Dermis microvascular lymphatic vessel endothelial cell (primary cell): ENCODE results near the gene SMYD3. TPM values are rescaled to one million over a fixed set of nuclear protein-coding genes. Genes with fewer than 3 reads are reported as not detected.

Source experiments
- DNase-seq, 2 donors: peaks; one replicate each; pipeline versions ENCODE4 v3.0.0 to v3.0.0-alpha.2; 2010; ENCODE audit warnings: low read depth in 2 of 2
- total RNA-seq: library from RNA; depleted of rRNA; stranded (reverse); fragments of >200 nt; gene quantifications from 2 replicates; pipeline ENCODE4 v1.2.1, GENCODE V29; 2014

The SMYD3 gene
- total RNA-seq, 1 donor from 2014 or later: 17.8 TPM

- no peak for DNase-seq
Measured at GRCh38 chr1:245929224-245929623, 577.9 kb downstream of the SMYD3 start.

- DNase-seq: no peak
Measured at GRCh38 chr1:245926888-245927287, 580.2 kb downstream of the SMYD3 start.

DNA sequence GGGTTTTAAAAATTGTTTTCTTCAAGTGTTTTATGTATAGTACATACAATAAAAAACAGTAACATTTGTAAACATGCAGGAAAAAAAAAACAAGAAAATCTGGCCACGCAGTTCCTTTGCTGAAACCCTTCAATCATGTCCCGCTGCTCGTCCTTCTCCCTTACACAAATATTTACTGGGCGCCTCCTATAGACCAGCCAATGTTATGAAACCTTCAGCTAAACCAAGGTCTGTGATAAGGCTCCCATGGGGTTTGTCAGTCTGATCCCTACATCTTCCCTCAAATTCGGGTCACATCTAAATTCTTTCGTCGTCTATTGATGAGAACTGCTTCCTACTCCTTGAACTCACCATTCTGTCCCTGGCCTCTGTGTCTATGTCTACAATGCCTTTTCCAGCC lies 583.9 kb downstream of the SMYD3 start:
- no peak for DNase-seq

DNA sequence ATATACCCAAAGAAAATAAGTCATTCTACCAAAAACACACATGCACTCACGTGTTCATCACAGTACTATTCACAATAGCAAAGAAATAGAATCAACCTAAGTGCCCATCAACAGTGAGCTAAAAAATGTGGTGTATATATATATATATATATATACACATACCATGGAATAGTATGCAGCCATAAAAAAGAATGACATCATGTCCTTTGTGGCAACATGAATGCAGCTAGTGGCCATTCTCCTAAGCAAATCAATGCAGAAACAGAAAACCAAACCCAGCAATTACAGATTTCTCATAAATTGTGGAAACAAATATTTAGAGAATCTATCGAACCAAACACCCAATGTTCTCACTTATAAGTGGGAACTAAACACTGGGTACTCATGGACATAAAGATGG lies 585.7 kb downstream of the SMYD3 start:
- DNase-seq: no peak

GRCh38 chr1:245917403-245917802 lies 589.7 kb downstream of the SMYD3 start:
- no peak for DNase-seq

DNA sequence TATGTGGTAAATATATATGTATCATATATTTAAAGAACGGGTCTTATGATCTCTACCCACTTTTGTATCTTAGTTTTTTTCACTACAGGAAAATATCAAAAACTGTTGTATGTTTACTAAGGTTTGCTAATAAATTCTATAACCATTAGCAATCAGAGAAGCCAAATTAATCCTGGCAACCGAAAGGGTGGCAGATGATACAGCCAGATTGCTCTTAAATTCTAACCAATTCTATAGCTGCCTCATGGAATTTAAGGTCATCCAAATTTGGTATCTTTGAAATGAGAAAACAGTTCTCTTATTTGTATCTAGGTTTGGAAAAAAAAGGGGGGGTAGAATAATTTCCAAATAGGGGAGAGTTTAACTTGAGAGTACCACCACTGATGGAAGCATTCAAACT lies 591.2 kb downstream of the SMYD3 start:
- no peak for DNase-seq

DNA sequence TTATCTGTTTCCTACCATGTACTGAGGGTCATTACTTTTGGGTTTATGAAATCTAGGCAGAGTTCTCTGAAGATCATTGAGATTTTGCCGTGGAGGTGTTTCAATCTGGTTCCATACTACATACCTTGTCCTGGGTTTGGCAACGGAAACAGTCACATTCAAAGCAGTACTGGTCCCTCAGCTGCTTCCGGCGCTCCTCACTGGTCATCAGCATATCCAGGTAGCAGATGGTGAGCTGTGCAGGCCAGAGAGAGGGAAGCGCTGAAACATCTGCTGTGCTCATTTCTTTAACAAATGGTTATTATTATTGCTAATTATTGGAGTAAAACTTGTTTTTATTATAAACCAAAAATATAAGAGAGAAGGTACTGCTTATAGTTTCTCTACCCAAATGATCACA lies 591.7 kb downstream of the SMYD3 start:
- no peak for DNase-seq

- DNase-seq: no peak
Measured at GRCh38 chr1:245908543-245908942, 598.5 kb downstream of the SMYD3 start.

DNA sequence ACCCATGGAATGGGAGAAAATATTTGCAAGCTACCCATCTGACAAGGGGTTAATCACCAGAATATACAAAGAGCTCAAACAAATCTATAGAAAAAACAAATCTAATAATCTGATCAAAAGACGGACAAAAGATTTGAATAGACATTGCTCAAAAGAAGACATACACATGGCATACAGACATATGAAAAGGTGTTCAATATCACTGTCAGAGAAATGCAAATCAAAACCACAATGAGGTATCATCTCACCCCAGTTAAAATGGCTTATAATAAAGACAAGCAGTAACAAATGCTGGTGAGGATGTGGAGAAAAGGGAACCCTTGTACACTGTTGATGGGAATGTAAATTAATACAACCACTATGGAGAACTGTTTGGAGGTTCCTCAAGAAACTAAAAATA lies 600.9 kb downstream of the SMYD3 start:
- DNase-seq: no peak

GRCh38 chr1:245903851-245904250 lies 603.2 kb downstream of the SMYD3 start:
- DNase-seq: no peak

DNA sequence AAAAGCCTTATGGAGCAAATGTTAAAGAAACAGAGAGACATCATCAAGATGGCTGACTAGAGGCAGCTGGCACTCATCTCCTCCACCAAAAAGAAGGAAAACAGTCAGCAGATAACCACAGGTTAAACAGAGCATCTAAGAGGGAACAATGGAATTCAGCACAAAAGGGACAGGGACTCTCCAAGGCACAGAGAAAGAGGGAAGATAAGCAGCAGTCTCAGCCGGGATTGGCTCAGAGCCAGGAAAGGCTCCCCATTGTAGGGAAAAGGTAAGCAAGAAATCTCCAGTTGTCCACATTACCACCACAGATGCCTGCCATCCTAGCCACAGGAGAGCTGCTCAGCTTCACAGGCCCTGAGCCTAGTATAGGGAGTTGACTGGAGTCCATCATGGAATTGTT lies 605.5 kb downstream of the SMYD3 start:
- no peak for DNase-seq

DNA sequence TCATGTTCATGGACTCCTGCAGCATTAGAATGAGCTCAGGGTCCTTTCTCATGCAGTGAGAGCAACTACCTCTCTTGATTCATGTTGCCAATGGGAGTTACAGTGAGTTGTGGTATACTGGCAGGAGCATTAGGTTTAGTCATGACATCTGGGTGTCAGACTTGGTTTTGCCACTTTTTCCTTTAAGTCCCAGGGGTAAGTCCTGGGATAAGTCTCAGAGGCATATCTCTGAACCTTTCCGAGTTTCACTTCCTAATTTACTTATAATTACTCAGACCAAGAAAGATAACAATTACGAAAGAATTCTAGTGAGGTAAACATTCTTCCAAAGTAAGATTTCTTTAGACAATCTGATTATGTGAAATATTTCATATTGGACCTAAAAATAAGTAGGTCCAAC lies 606.0 kb downstream of the SMYD3 start:
- no peak for DNase-seq

DNA sequence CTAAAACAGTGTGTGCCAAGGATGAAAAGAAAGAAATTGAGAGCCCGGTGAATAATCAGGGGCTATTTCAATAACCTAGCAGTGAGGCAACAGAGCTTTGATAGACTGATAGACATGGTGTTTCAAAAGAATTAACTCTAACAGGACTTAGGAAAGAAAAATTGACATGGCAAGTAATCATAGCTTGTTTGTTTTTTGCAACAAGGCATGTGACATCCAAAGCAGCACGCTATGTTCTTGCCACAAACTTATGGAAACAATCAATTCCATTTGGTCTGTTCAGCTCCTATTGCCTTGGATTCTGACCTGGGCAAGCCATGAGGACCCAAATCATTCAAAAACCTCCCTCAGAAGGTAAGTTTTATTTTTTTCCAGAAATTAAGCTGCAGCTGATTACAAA lies 608.5 kb downstream of the SMYD3 start:
- DNase-seq: no peak

DNA sequence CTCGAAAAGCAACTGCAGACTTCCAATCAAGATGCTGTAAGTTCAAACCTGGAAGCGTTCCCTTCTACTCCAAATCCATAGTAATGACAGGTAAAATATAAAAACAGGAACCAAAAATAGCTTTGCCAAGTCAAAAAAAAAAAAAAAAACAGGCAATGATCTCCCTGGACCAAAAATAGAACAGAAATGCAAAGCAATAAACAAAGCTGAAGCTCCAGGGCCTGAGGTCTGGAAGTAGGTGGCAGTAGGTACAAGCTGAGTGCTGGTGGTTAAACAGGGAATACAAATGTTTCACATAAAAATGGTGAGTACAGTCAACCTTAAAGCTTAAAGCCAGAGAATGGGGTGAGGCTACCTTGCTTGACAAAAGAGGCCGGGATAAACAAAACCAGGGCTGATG lies 610.8 kb downstream of the SMYD3 start:
- no peak for DNase-seq

- no peak for DNase-seq
Measured at GRCh38 chr1:245895455-245895959, 611.6 kb downstream of the SMYD3 start.

DNA sequence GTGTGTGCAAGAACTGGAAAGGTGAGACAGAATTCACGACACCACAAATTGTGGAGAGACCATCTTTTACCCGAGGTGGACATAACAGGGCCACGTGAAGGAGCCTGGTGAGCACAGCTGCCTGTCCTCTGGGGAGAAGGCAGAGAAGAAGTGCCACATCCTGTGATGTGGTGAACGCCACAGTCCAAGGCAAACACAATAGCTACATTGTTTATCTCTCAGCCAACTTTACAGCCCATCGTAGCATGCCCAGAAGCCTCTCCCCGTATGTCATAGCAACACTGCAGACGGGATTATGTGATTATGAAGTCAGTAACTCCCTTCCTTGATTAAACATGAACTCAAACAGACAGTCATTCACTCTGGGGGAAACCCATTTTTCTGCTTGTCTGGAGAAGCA lies 612.2 kb downstream of the SMYD3 start:
- DNase-seq: no peak

DNA sequence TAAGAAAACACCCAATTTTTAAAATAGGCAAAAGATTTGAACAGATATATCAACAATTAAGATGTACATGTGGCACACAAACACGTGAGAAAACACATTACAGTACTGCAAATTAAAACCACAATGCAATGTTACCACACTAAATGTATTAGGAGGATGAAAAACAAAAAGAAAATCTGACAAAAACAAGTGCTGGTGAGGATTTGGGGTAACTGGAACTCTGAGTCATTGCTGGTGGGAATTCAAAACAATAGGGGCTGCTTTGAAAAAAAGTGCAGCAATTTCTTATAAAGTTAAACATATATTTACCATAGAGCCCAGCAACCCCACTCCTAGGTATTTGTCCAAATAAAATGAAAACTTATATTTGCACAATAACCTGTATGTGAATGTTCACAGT lies 614.1 kb downstream of the SMYD3 start:
- no peak for DNase-seq

DNA sequence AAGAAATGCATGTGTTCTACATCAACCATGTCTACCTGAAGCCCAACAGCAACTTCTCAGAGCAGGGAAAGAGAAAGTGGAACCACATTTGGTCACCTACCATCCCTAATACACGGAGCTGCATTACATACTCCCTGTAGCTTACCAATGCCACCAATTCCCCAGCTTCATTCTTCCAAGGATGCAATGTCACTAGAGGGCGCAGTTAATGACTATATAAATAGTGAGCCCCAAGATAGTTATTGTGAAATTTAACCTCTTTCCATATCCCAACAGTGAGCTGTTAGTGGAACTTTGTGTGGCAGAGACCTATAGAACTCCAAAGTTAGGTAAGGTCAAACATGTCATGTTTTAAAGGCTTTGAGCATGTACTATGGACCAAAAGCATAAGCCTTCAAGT lies 618.3 kb downstream of the SMYD3 start:
- DNase-seq: peak; percentile 39 to 62

GRCh38 chr1:245887829-245888228 lies 619.2 kb downstream of the SMYD3 start:
- no peak for DNase-seq

DNA sequence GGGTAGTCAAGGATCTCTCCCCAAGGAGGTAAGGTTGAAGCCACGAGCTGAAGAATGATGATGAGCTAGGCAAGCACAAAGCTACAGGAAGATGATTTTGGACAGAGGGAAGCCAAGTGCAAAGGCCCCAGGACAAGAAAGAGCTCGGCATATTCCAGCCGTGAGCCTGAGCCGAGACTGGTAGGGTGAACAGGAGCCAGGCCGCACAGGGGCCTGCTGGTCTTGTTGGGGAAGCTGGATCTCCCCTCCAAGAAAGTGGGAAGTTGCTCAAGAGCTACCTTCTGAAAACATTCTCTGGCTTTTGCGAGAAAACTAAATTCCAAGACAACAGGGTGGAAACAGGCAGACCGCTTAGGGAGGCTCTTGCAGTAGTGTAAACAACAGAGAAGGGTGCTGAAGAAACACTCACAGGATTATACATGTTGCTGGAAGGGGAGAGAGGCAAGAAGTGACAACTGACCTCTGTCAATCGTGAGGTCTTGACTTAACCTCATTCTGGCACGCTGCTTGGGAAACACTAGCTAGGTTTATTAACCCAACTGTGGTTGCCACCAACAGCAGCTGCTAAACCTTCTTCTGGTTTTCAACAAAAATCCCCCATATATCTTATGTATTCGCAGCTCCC lies 625.2 kb downstream of the SMYD3 start:
- no peak for DNase-seq

GRCh38 chr1:245880754-245881403 lies 626.2 kb downstream of the SMYD3 start:
- no peak for DNase-seq

DNA sequence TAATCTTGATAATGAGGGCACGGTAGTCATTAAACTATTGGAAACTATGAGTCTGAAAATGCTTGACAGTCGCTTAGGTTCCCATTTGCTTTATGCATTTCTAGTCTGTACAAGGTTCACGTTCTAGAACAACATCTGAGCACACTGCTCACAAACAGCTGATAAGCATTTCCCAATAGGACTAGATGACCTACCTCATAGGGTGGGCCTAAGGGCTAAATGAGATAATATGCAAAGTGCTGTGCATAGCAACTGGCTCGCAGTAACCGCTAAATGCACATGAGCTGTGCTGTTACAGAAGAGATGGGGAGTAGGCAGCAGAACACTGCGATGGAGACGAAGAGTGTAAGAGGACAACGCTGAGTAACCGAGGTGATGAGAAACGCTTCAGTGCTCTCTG lies 628.0 kb downstream of the SMYD3 start:
- DNase-seq: no peak

DNA sequence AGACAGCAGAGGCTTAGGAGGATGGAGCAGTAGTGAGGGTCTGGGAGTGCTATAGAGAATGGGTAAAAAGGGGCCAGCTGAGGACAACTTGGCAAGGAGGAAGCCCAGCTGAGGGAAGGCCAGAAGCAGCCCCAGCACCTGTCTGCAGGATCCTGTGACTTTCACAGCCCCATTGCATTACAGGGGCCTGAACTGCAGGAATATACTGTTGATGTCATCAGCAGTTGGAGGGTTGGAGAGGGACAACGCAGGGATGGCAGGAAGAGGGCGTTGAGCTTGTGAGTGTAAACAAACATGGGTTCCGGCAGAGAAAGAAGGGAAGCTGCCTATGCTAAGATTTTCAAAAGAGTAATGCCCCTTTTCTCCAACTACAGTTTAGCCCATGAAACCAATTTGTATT lies 628.5 kb downstream of the SMYD3 start:
- DNase-seq: peak in 1 of 2 donors; percentile 45
